Adrenal gland (tissue), 12 donors: Measurements from ENCODE around the gene DTX4. TPM values are rescaled to one million over a fixed set of nuclear protein-coding genes. Genes with fewer than 3 reads are reported as not detected.

Experiments used
- DNase-seq, 7 donors: peaks; one replicate each; pipeline ENCODE4 v3.0.0-alpha.2; 2019 to 2020
- H3K27ac ChIP-seq, 5 donors: fragments of 200-600 bp; sonication (generic) in 4 of 5; 1 replicate in 3 of 5; 2 replicates in 2 of 5; pipeline versions ENCODE4 v1.5.1 to v1.8.0; 2016 to 2020; ENCODE audit warnings: mild to moderate bottlenecking in 1 of 5
- H3K27me3 ChIP-seq: fragments of 200-600 bp; 2 replicates; pipeline ENCODE4 v1.8.0; 2021
- H3K36me3 ChIP-seq, 2 donors: fragments of 200-600 bp; replicated peaks in 1 of 2; 1 replicate in 1 of 2; 2 replicates in 1 of 2; pipeline versions ENCODE4 v1.5.1 to v1.8.0; 2018 to 2022
- H3K4me1 ChIP-seq, 2 donors: fragments of 200-600 bp; replicated peaks in 1 of 2; 1 replicate in 1 of 2; 2 replicates in 1 of 2; pipeline versions ENCODE4 v1.5.1 to v1.8.0; 2018 to 2021
- H3K4me3 ChIP-seq, 4 donors: fragments of 200-600 bp; sonication (generic) in 3 of 4; one replicate each; pipeline ENCODE4 v1.5.1; 2016 to 2018
- H3K9me3 ChIP-seq, 3 donors: fragments of 200-600 bp; sonication (generic) in 1 of 3; replicated peaks in 1 of 3; 1 replicate in 2 of 3; 2 replicates in 1 of 3; pipeline versions ENCODE4 v1.5.1 to v1.8.0; 2016 to 2021
- POLR2A ChIP-seq, 2 donors: fragments of 450-650 bp; IDR thresholded peaks; one replicate each; pipeline ENCODE4 v1.6.1; 2017; ENCODE audit warnings: antibody characterized with exemption in 2 of 2, mild to moderate bottlenecking in 2 of 2, moderate library complexity in 1 of 2
- WGBS, 4 donors: extraction: QIAGEN DNeasy Blood & Tissue Kit in 2 of 4; methylation state at CpG; one replicate each; pipeline versions ENCODE4 v1.1.5 to v1.1.7; 2013 to 2017; 5-methylcytosine and 5-hydroxymethylcytosine counted together
- intact Hi-C, 2 donors: fragments of 100-400 bp; cut with DNase I; formaldehyde crosslinking; loops; one replicate each; pipeline versions ENCODE4 v1.14.1 to v1.15.0; 2022 to 2023
- polyA plus RNA-seq, 3 donors: library from polyadenylated mRNA; stranded (reverse); fragments of 200-250 nt in 2 of 3; fragments of 350-450 nt in 1 of 3; fragmentation: Illumina TruSeq in 1 of 3; extraction: RNeasy Lipid Tissue Mini Kit (QIAGEN cat#74804) in 1 of 3; gene quantifications; one replicate each; pipeline ENCODE4 v1.2.3, GENCODE V29; 2013 to 2014
- total RNA-seq, 9 donors: library from RNA; depleted of rRNA in 4 of 9; stranded (reverse); fragments of >200 nt in 4 of 9; fragments of 120-200 nt in 1 of 9; fragmentation: NEBNext Ultra II Directional in 1 of 9; extraction: Animal tissue kit (Norgen Biotek cat#: 25700) in 1 of 9; gene quantifications; one replicate each; pipeline versions ENCODE4 v1.1.0 to v1.2.4, GENCODE V29; 2013 to 2023
- TF ChIP-seq, protein P1 (sequence below), 6 experiments: fragments of 450-650 bp in 4 of 6; fragments of 200-600 bp in 2 of 6; sonication (generic) in 1 of 6; IDR thresholded peaks; 1 replicate in 5 of 6; 2 replicates in 1 of 6; pipeline versions ENCODE4 v1.5.1 to v1.8.0; 2016 to 2021; ENCODE audit warnings: antibody characterized with exemption in 6 of 6, mild to moderate bottlenecking in 2 of 6, moderate library complexity in 1 of 6
- donor health status: healthy with polysubstance abuse.
- donor health status: Bipolar disorder and iron deficiency.
- donor health status: DM: yes; HTN: yes; CAD: no.
- donor health status: DM: no; HTN: no; CAD: no.
- donor health status: DM: no; HTN: no; CAD: no.
- donor health status: DM: yes; HTN: yes; CAD: no.

DTX4 gene
- total and polyA plus RNA-seq, 12 donors, result 1.2 to 7.8 (median 3.0) TPM

- intact Hi-C loops, result no loop called here
- 54 to 70% (median 64%) methylated on average over 10 of the region's 10 CpGs for WGBS, 4 donors
- peak in 1 of 7 donors; percentile 17 for DNase-seq
- peak within 1 kb of the TSS in 3 of 5 donors; percentile 4 to 50 (median 13) for H3K27ac ChIP-seq
- H3K4me1 ChIP-seq, result peaks cover 0 to 1% of the 10 kb centered on the region in 2 donors
- TF ChIP-seq POLR2A (IDR thresholded peaks at IDR 0.05), result peak in 1 of 2 donors; percentile 26
- TF ChIP-seq, protein P1, sequence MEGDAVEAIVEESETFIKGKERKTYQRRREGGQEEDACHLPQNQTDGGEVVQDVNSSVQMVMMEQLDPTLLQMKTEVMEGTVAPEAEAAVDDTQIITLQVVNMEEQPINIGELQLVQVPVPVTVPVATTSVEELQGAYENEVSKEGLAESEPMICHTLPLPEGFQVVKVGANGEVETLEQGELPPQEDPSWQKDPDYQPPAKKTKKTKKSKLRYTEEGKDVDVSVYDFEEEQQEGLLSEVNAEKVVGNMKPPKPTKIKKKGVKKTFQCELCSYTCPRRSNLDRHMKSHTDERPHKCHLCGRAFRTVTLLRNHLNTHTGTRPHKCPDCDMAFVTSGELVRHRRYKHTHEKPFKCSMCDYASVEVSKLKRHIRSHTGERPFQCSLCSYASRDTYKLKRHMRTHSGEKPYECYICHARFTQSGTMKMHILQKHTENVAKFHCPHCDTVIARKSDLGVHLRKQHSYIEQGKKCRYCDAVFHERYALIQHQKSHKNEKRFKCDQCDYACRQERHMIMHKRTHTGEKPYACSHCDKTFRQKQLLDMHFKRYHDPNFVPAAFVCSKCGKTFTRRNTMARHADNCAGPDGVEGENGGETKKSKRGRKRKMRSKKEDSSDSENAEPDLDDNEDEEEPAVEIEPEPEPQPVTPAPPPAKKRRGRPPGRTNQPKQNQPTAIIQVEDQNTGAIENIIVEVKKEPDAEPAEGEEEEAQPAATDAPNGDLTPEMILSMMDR (IDR thresholded peaks at IDR 0.05), result no peak
- no peaks in the 10 kb centered on the region for H3K9me3 ChIP-seq
- peak within 1 kb of the TSS in 1 of 4 donors; percentile 16 for H3K4me3 ChIP-seq
- no peaks in the 10 kb centered on the region for H3K36me3 ChIP-seq
- no peaks in the 10 kb centered on the region for H3K27me3 ChIP-seq
These were observed 41.1 kb downstream of the DTX4 start, which contains the start of gene MPEG1 for GRCh38 chr11:59212744-59213631. TSS of gene MPEG1 (minus strand) at chr11:59212927. CDS start at chr11:59212865, 62 bp downstream.

GRCh38 chr11:59214141-59214893 is 42.4 kb downstream of the DTX4 start:
- Histone ChIP-seq H3K4me3 (no peak overlapping the region), H3K9me3 (no peaks in the 10 kb centered on the region), H3K27ac (no peak overlapping the region), H3K4me1 (peaks cover 0 to 3% of the 10 kb centered on the region in 2 donors), H3K27me3 (no peaks in the 10 kb centered on the region), H3K36me3 (no peaks in the 10 kb centered on the region)
- DNase-seq, result no peak
- no peak for TF ChIP-seq POLR2A (IDR thresholded peaks at IDR 0.05)
- TF ChIP-seq, protein P1 (IDR thresholded peaks at IDR 0.05), result no peak
- intact Hi-C loops, result no loop called here
- WGBS, 4 donors, result 70 to 90% (median 72%) methylated on average over 2 of the region's 2 CpGs

DNA sequence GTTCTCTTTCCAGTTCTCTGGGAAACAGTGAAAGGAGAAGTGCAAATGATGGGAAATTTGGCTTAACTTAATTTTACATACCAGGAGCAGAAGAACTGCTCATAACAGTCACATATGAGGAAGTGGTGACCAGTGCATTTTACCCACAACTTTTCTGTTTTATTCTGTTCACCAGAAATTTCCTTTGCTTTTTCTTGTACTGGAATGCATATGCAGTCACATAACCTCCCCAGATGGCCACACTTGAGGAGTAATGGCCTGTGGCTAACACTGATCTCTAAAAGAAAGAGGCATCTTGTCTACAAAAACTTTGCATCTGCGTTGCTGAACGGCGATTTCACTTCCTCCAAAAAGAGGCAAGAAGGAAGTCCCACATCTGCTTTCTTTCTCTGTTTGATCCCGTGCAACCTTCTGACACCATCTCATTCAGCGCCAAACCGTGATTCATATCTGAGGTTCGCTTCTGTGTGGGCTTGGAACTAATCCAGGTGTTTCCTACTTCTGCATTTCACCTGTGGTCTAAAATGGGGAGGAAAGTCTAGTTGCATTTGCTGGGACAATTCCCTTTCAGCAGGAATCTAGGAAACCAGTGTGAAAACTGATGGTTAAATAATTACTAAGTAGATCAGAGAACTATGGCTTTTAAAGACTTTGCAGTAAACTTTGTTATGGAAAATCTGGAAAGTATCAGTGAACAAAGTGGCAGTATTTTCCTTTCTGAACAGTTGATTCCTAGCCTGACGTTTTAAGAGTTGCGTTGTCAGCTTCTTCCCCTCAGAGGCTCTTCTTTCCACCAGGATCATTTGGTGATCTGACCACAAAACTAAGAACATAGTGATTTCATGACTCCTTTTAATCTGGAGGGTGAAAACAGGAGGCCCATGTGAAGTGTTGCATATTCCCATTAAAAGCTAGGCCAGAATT is 45.0 kb downstream of the DTX4 start:
- H3K4me1 ChIP-seq, result peaks cover 0 to 11% of the 10 kb centered on the region in 2 donors
- TF ChIP-seq POLR2A (IDR thresholded peaks at IDR 0.05), result no peak
- TF ChIP-seq, protein P1 (IDR thresholded peaks at IDR 0.05), result no peak
- no peaks in the 10 kb centered on the region for H3K36me3 ChIP-seq
- H3K9me3 ChIP-seq, result no peaks in the 10 kb centered on the region
- no peaks in the 10 kb centered on the region for H3K27me3 ChIP-seq
- intact Hi-C loops, result no loop called here
- no peak overlapping the region for H3K4me3 ChIP-seq
- WGBS, 4 donors, result 33 to 50% (median 44%) methylated on average over 9 of the region's 9 CpGs
- H3K27ac ChIP-seq, result peak overlapping the region in 3 of 5 donors; percentile 10 to 82 (median 14)
- peak in 6 of 7 donors; percentile 32 to 72 (median 54) for DNase-seq
